Muscle layer of colon (tissue), 2 donors: ENCODE measurements around the gene BTBD1.
"Not testable (repeated sequence)": the region's sequence is repeated elsewhere in the genome, so short reads cannot be mapped to it uniquely, and the experiment has no call there.

Experiments
- H3K27ac ChIP-seq: one replicate; pipeline ENCODE4 v1.7.0; 2013; ENCODE audit warnings: low read depth, mild to moderate bottlenecking, low read length, moderate library complexity
- H3K27me3 ChIP-seq, 2 donors: one replicate each; pipeline ENCODE4 v1.7.0; 2013; ENCODE audit warnings: low read length in 2 of 2, mild to moderate bottlenecking in 2 of 2; ENCODE audit not compliant: insufficient read depth in 2 of 2, control insufficient read depth in 1 of 2
- H3K36me3 ChIP-seq: one replicate; pipeline ENCODE4 v1.7.0; 2013; ENCODE audit warnings: mild to moderate bottlenecking, low read length; ENCODE audit not compliant: insufficient read depth
- H3K4me1 ChIP-seq: one replicate; pipeline ENCODE4 v1.7.0; 2013; ENCODE audit warnings: mild to moderate bottlenecking, low read length; ENCODE audit not compliant: insufficient read depth
- H3K4me3 ChIP-seq, 2 donors: one replicate each; pipeline ENCODE4 v1.7.0; 2013; ENCODE audit warnings: low read length in 2 of 2, low read depth in 1 of 2, mild to moderate bottlenecking in 1 of 2, moderate library complexity in 1 of 2
- H3K9ac ChIP-seq: one replicate; pipeline ENCODE4 v1.7.0; 2013; ENCODE audit warnings: low read length
- H3K9me3 ChIP-seq: one replicate; pipeline ENCODE4 v1.7.0; 2013; ENCODE audit warnings: mild to moderate bottlenecking, low read length
- donor health status: abdominal sarcoma.
- donor health status: Adenocarcinoma of cecum.

BTBD1 gene

DNA sequence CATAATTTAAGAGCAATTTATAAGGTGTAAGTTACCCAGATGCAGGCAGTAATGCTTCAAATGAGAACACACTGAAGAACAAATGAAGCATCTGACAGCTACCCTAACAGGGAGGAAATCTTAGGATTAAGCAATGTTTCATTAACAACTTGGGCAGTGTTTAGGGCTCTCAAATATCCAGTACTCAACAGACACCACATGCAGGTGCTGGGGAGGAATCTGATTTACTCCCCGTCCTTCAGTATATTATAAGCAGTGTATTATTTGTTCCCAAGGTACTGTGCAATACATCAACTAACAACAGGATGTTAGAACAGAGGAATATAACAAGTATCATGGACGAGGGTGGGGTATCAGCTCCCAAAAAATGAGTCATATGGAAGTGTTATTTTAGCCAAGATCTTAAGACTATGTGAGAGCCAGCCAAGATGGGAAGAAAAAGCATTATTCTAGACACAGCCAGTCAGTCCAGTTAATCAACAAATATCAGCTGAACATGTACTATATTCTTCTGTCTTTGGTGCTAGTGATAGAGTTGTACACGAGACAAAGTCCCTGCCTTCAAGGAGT, 20.4 kb downstream of the BTBD1 start:
- peak overlapping the region; percentile 31 for H3K27ac ChIP-seq
- H3K36me3 ChIP-seq: peaks cover 20% of the 10 kb centered on the region
- peaks cover 6% of the 10 kb centered on the region for H3K4me1 ChIP-seq
- H3K9ac ChIP-seq: no peak overlapping the region
- H3K4me3 ChIP-seq: no peak overlapping the region
- H3K9me3 ChIP-seq: no peaks in the 10 kb centered on the region
- no peaks in the 10 kb centered on the region for H3K27me3 ChIP-seq

DNA sequence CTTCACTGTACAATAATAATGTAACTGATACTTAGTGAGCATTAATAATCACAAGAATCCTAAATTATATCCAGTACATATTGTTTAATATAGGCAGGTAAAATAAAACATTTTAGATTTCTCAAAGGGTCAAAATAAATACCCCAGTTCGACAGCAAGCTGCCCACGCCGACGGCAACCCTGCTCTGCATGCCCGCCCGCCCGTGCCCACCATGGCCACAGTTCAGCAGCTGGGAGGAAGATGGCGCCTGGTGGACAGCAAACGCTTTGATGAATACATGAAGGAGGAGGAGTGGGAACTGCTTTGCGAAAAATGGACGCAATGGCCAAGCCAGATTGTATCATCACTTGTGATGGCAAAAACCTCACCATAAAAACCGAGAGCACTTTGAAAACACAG, 22.9 kb downstream of the BTBD1 start:
- Histone ChIP-seq H3K9ac (no peak overlapping the region), H3K27ac (no peak overlapping the region), H3K9me3 (no peaks in the 10 kb centered on the region), H3K27me3 (no peaks in the 10 kb centered on the region), H3K36me3 (peaks cover 35% of the 10 kb centered on the region), H3K4me1 (peaks cover 6% of the 10 kb centered on the region), H3K4me3 (no peak overlapping the region)

DNA sequence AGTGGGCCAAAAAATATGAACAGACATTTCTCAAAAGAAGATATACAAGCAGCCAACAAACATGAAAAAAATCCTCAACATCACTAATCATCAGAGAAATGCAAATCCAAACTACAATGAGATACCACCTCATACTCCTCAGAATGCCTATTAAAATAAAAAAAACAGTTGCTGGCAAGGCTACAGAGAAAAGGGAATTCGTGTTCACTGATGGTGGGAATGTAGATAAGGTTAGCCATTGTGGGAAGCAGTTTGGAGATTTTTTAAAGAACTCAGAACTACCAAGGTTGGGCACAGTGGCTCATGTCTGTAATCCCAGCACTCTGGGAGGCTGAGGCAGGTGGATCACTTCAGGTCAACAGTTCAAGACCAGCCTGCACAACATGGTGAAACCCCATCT, 27.8 kb downstream of the BTBD1 start:
- H3K36me3 ChIP-seq: peaks cover 29% of the 10 kb centered on the region

DNA sequence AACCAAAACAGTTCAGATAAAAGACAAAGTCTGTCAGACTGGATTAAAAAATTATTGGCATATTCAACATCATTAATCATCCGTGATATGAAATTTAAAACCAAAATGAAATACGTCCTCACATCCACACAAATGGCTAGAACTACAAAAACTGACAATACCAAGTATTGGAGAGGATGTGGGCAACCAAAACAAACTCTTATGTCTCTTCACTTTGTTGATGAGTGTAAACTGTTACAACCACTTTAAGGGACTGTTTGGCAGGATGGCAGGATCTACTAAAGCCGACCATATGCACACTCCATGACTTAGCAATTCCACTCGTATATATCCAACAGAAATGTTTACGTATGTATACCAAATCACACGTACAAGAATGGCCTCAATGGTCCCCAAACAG, 30.8 kb downstream of the BTBD1 start:
- peaks cover 29% of the 10 kb centered on the region for H3K36me3 ChIP-seq
- H3K27me3 ChIP-seq: no peaks in the 10 kb centered on the region
- no peak overlapping the region for H3K27ac ChIP-seq

More for the DNA sequence above, 27.8 kb downstream of the BTBD1 start:
- no peak overlapping the region for H3K27ac ChIP-seq
- H3K9me3 ChIP-seq: no peaks in the 10 kb centered on the region
- no peak overlapping the region for H3K9ac ChIP-seq
- H3K4me3 ChIP-seq: no peak overlapping the region
- H3K4me1 ChIP-seq: no peaks in the 10 kb centered on the region
- H3K27me3 ChIP-seq: no peaks in the 10 kb centered on the region

DNA sequence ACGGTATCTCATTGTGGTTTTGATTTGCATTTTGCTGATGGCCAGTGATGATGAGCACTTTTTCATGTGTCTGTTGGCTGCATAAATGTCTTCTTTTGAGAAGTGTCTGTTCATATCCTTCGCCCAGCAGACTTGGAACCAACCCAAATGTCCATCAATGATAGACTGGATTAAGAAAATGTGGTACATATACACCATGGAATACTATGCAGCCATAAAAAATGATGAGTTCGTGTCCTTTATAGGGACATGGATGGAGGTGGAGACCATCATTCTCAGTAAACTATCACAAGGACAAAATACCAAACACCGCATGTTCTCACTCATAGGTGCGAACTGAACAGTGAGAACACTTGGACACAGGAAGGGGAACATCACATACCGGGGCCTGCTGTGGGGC, 35.8 kb downstream of the BTBD1 start:
- H3K9ac ChIP-seq, H3K4me3 ChIP-seq, H3K27me3 ChIP-seq, H3K27ac ChIP-seq, H3K4me1 ChIP-seq, H3K9me3 ChIP-seq: not testable (repeated sequence)
- peaks cover 21% of the 10 kb centered on the region for H3K36me3 ChIP-seq

More for the DNA sequence above, 30.8 kb downstream of the BTBD1 start:
- no peaks in the 10 kb centered on the region for H3K9me3 ChIP-seq
- no peaks in the 10 kb centered on the region for H3K4me1 ChIP-seq
- no peak overlapping the region for H3K4me3 ChIP-seq
- no peak overlapping the region for H3K9ac ChIP-seq

DNA sequence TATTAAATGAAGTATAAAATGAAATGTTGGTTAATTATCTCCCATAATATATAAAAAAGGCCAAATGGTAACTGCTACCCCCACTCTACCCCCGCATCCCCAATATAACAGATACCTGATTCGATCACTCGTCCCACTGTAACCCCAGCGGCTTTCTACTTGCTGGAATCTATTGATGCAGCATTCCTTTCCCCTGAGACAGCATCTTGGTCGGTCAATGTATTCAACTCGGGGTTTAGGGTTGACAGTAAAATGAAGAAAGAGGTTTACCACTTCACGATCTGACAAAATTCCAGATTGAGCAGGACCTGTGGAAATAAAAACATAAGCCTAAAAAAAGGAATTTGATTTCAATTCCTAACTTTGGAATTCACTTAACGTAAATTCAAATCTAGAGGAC, 37.0 kb downstream of the BTBD1 start:
- Histone ChIP-seq H3K4me1 (no peaks in the 10 kb centered on the region), H3K27ac (no peak overlapping the region), H3K27me3 (no peaks in the 10 kb centered on the region), H3K9ac (no peak overlapping the region), H3K9me3 (no peaks in the 10 kb centered on the region), H3K4me3 (no peak overlapping the region), H3K36me3 (peaks cover 18% of the 10 kb centered on the region)

DNA sequence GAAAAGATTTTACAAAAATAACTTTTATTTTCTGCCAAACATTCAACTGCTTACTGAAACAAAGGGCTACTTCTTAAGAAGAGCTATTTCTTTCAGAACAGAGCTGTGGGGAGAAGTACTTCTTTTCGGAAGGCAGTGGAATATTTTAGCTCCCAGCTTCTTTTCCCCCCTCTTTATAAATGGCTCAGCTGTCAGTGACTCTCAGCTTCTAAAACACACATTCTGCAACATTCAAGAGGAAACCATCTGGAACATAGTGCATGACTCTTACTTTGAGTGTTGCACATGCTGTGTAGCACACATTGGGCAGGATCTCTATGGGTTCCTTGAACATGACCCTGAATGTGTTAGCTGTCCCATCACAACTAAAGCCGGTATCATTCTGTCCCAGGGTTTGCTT, 48.6 kb downstream of the BTBD1 start:
- no peak overlapping the region for H3K27ac ChIP-seq
- H3K9me3 ChIP-seq: no peaks in the 10 kb centered on the region
- no peak overlapping the region for H3K9ac ChIP-seq
- H3K4me3 ChIP-seq: no peak overlapping the region
- H3K27me3 ChIP-seq: no peaks in the 10 kb centered on the region
- peaks cover 20% of the 10 kb centered on the region for H3K36me3 ChIP-seq
- H3K4me1 ChIP-seq: no peaks in the 10 kb centered on the region

DNA sequence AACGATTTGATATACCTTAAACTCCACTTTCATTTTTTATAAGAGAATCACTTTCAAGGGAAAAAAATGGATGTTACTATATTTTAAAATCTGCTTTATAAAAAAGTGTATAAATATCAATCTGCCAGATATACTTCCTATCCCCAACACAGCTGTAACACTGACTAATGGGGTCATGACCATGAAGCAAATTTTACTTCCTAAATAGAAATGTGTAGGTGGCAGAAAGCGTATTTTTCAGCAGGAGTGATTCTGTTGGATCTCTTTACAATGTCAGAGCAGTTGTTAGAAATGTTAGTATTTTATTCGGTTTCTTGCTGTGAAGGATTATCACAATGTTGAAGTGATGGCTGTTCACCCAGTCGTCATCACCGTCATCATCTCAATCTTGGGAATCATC, 50.1 kb downstream of the BTBD1 start:
- H3K9ac ChIP-seq: no peak overlapping the region
- no peak overlapping the region for H3K27ac ChIP-seq
- H3K36me3 ChIP-seq: peaks cover 20% of the 10 kb centered on the region
- no peak overlapping the region for H3K4me3 ChIP-seq
- H3K4me1 ChIP-seq: peaks cover 8% of the 10 kb centered on the region
- no peaks in the 10 kb centered on the region for H3K9me3 ChIP-seq
- H3K27me3 ChIP-seq: no peaks in the 10 kb centered on the region

DNA sequence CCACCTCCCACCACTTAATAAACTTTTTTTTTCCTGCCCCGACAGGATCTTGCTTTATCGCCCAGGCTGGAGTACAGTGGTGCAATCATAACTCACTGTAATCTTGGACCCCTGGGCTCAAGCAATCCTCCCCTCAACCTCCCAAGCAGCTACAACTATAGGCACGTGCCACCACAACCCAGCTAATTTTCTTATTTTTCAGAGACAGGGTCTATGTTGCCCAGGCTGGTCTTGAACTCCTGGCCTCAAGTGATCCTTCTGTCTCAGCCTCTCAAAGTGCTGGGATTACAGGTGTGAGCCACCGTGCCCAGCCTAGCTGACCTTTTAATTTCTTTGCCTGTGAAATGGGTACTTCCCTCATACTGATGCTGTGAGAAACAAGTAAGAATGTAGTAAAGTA, 51.7 kb downstream of the BTBD1 start:
- no peak overlapping the region for H3K27ac ChIP-seq
- H3K4me1 ChIP-seq: peaks cover 16% of the 10 kb centered on the region
- H3K4me3 ChIP-seq: no peak overlapping the region
- H3K27me3 ChIP-seq: no peaks in the 10 kb centered on the region
- H3K36me3 ChIP-seq: peaks cover 19% of the 10 kb centered on the region
- no peak overlapping the region for H3K9ac ChIP-seq
- no peaks in the 10 kb centered on the region for H3K9me3 ChIP-seq

DNA sequence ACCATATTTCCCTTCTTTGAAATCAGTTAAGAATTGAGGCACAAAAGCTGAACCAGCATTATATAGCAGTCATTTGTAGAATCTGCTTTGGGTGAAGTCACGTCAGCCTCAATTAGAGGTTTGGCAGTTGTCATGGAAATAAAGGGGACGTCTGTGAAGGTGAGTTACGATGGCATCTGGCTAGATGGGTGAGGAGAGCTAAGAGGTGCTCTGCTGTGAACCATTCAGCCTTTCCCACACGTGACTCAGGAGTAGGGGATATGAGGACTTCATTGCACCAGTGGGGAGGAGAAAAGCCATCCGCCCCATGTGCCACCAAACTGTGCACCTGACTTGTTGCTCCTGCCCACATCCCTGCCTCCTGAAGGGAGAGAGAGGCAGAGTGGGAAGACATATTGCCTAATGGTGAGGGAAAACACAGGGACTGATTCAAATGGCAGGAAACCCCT, 52.8 kb downstream of the BTBD1 start:
- Histone ChIP-seq H3K36me3 (peaks cover 16% of the 10 kb centered on the region), H3K27me3 (no peaks in the 10 kb centered on the region), H3K4me1 (peaks cover 25% of the 10 kb centered on the region), H3K27ac (no peak overlapping the region), H3K4me3 (no peak overlapping the region), H3K9me3 (no peaks in the 10 kb centered on the region), H3K9ac (no peak overlapping the region)

DNA sequence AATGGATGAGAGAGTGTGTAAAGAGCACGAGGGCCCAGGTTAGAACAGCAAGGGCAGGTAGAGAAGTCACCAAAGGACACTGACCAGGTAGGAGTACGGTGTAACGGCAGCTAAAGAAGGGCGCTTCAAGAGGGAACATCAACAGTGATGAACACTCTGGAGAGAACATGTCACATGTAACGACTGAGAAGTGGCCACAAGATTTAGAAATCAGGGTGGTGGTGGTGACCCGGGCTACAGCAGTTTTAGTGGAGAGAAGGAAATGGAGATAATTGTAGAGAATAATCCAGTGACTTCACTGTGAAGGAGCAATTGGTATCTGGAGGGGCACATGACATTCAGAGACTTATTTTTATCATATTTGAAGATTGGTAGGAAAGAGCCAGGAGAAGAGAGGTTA, 54.4 kb downstream of the BTBD1 start:
- H3K4me1 ChIP-seq: peaks cover 25% of the 10 kb centered on the region
- peaks cover 18% of the 10 kb centered on the region for H3K36me3 ChIP-seq
- H3K27me3 ChIP-seq: no peaks in the 10 kb centered on the region
- H3K9ac ChIP-seq: no peak overlapping the region
- H3K4me3 ChIP-seq: peak overlapping the region in 1 of 2 donors; percentile 71
- H3K27ac ChIP-seq: no peak overlapping the region
- no peaks in the 10 kb centered on the region for H3K9me3 ChIP-seq

DNA sequence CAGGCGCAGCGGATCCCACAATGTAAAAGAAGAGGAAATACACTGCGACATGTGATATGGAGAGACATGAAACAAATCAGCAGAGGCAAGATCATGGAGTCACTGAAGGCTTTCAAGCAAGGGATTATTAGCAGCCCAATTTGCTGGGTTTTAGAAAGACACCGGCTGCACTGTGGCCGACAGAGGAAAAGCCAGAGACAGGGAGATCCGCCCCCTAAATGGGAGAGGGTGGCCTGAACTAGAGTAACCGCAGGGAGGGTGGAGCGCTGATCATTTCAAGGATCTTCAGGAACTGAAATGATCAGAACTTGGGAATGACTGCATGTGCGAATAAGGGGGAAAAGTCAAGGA, 55.0 kb downstream of the BTBD1 start:
- Histone ChIP-seq H3K27me3 (no peaks in the 10 kb centered on the region), H3K36me3 (peaks cover 20% of the 10 kb centered on the region), H3K4me1 (peaks cover 25% of the 10 kb centered on the region), H3K9ac (peak overlapping the region; percentile 69), H3K4me3 (peak overlapping the region; percentile 71 to 99), H3K9me3 (no peaks in the 10 kb centered on the region), H3K27ac (peak overlapping the region; percentile 91)
